ENCODE results near the gene ARHGAP26.

Gene ARHGAP26

DNA sequence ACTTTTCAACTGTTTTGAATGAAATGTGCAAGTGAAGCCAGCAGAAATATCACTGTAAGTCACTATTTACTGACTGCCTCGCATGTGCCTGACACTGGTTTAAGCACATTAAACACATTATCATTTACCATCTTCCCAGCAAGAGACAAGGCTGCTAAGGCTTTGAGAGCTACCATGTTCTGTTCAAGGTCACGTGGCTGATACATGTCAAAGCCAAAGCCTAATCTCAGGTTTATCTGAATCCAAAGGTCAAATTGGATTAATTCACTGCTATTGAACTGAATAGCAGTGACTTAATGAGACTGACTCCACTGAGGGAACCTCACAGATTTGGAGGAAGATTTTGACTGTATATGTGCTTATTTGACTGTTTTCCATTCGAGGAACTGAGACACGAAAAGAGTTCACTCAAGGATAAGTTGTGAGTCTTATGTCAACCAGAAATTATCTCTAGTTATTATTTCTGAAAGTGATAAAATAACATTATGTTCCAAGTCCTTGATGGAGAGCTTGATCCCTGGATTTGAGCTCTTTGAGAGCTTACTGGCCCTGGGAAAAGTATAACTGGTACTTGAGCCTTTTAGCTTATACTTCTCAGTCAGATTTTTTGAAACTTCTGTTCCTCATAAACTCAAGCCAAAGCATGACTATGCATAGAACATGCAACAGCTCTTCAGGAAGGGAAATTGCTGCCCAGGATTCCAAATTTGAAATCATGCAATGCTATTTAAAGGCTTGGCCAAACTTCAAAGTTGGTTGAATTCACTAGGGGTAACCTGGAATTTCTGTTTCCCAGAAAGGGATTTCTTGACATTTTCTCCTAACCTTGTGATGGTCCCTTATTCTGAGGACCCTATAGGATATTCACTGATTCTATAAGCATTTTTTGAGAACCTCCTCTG, 23.4 kb upstream of the ARHGAP26 start:
- TF ChIP-seq, protein P1, sequence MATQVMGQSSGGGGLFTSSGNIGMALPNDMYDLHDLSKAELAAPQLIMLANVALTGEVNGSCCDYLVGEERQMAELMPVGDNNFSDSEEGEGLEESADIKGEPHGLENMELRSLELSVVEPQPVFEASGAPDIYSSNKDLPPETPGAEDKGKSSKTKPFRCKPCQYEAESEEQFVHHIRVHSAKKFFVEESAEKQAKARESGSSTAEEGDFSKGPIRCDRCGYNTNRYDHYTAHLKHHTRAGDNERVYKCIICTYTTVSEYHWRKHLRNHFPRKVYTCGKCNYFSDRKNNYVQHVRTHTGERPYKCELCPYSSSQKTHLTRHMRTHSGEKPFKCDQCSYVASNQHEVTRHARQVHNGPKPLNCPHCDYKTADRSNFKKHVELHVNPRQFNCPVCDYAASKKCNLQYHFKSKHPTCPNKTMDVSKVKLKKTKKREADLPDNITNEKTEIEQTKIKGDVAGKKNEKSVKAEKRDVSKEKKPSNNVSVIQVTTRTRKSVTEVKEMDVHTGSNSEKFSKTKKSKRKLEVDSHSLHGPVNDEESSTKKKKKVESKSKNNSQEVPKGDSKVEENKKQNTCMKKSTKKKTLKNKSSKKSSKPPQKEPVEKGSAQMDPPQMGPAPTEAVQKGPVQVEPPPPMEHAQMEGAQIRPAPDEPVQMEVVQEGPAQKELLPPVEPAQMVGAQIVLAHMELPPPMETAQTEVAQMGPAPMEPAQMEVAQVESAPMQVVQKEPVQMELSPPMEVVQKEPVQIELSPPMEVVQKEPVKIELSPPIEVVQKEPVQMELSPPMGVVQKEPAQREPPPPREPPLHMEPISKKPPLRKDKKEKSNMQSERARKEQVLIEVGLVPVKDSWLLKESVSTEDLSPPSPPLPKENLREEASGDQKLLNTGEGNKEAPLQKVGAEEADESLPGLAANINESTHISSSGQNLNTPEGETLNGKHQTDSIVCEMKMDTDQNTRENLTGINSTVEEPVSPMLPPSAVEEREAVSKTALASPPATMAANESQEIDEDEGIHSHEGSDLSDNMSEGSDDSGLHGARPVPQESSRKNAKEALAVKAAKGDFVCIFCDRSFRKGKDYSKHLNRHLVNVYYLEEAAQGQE (IDR thresholded peaks at IDR 0.05; ENCODE audit: insufficient read depth in 1 of 2, low read depth in 2 of 2, low read length in 2 of 2) = no peak
- no peak for TF ChIP-seq FOXP2 (optimal IDR thresholded peaks at IDR 0.05; ENCODE audit: borderline replicate concordance, extremely low read depth, extremely low read length, insufficient read depth)
- no peak for TF ChIP-seq SIN3A (IDR thresholded peaks at IDR 0.05; ENCODE audit: borderline replicate concordance, insufficient read depth, low read length)
- TF ChIP-seq POLR2AphosphoS5 (IDR thresholded peaks at IDR 0.05; ENCODE audit: low read depth, low read length) = no peak
- TF ChIP-seq TAF1 (IDR thresholded peaks at IDR 0.05; ENCODE audit: borderline replicate concordance, insufficient read depth, low read length) = no peak

DNA sequence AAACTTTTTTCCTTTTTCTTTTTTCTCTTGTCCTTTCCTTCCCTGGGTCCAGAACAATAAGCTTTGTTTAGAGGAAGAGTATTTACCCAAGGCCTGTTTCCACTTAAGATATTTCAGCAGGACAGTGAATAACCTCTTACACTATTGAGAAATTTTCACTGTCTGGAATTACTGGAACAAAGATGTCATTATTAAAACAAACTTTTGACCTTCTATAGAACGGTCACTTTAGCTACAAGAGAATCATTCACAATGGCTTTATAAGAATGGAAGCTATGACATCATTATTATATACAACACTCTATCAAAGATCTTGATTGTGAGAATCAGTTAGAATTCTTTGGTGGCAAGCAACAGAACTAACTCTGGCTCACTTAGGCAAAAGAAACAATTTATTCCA, 22.0 kb upstream of the ARHGAP26 start:
- TF ChIP-seq, protein P1 (IDR thresholded peaks at IDR 0.05; ENCODE audit: insufficient read depth in 1 of 2, low read depth in 2 of 2, low read length in 2 of 2) = no peak
- TF ChIP-seq SIN3A (IDR thresholded peaks at IDR 0.05; ENCODE audit: borderline replicate concordance, insufficient read depth, low read length) (no peak), FOXP2 (optimal IDR thresholded peaks at IDR 0.05; ENCODE audit: borderline replicate concordance, extremely low read depth, extremely low read length, insufficient read depth) (no peak), TAF1 (IDR thresholded peaks at IDR 0.05; ENCODE audit: borderline replicate concordance, insufficient read depth, low read length) (no peak), POLR2AphosphoS5 (IDR thresholded peaks at IDR 0.05; ENCODE audit: low read depth, low read length) (no peak)

DNA sequence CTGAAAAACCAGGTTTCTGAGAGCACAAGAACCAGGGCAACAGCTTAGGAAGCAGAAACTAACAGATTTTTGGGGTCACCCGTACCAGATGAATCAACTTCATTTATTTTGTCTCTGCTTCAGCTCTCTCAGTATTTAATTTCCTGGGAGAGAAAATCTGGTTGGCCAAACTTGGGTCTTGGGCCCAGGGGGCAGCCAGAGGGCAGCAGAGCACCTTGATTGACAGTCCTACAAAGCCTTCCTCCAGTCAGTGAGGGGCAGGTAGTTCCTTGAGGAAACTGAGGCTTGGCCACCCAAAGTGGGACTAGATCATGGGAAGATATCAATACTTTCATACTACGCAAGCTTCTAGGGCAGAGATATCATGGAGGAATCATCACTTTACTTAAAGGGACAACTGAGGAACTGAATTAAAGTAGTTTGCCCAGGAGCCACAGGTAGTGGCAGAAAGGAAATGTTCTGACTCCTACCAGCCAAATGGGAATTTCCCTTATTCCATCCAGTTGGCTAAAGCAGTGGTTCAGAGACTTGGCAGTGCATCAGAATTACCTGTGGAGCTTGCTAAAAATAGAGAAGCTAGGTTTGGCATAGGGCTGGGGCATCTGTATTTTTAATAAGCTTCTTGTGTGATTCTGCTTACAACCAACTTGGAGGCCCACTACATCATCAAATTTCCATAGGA, 21.5 kb upstream of the ARHGAP26 start:
- TF ChIP-seq POLR2AphosphoS5 (IDR thresholded peaks at IDR 0.05; ENCODE audit: low read depth, low read length) (no peak), FOXP2 (optimal IDR thresholded peaks at IDR 0.05; ENCODE audit: borderline replicate concordance, extremely low read depth, extremely low read length, insufficient read depth) (no peak), SIN3A (IDR thresholded peaks at IDR 0.05; ENCODE audit: borderline replicate concordance, insufficient read depth, low read length) (no peak), TAF1 (IDR thresholded peaks at IDR 0.05; ENCODE audit: borderline replicate concordance, insufficient read depth, low read length) (no peak)
- TF ChIP-seq, protein P1 (IDR thresholded peaks at IDR 0.05; ENCODE audit: insufficient read depth in 1 of 2, low read depth in 2 of 2, low read length in 2 of 2) = no peak

DNA sequence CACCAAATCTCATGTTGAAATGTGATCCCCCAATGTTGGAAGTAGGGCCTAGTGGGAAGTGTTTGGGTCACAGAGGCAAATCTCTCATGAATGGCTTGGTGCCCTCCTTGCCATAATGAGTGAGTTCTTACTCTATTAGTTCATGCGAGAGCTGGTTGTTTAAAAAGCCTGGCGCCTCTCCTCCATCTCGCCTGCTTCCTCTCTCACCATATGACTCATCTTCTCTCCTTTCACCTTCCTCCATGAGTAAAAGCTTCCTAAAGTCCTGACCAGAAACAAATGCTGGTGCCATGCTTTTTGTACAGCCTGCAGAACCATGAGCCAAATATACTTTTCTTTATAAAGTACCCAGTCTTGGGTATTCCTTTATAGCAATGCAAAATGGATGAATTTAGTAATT, 20.9 kb upstream of the ARHGAP26 start:
- no peak for TF ChIP-seq TAF1 (IDR thresholded peaks at IDR 0.05; ENCODE audit: borderline replicate concordance, insufficient read depth, low read length)
- TF ChIP-seq POLR2AphosphoS5 (IDR thresholded peaks at IDR 0.05; ENCODE audit: low read depth, low read length) = no peak
- TF ChIP-seq, protein P1 (IDR thresholded peaks at IDR 0.05; ENCODE audit: insufficient read depth in 1 of 2, low read depth in 2 of 2, low read length in 2 of 2) = no peak
- no peak for TF ChIP-seq SIN3A (IDR thresholded peaks at IDR 0.05; ENCODE audit: borderline replicate concordance, insufficient read depth, low read length)
- TF ChIP-seq FOXP2 (optimal IDR thresholded peaks at IDR 0.05; ENCODE audit: borderline replicate concordance, extremely low read depth, extremely low read length, insufficient read depth) = no peak

Data from PFSK-1 (cell line).